GM19239 (cell line): ENCODE results near the gene KIF4B.
"Not testable (repeated sequence)": the region's sequence is repeated elsewhere in the genome, so short reads cannot be mapped to it uniquely, and the experiment has no call there.

ENCODE experiments used
- DNase-seq: peaks from one replicate; pipeline ENCODE4 v3.0.0; 2011; ENCODE audit warnings: low spot score; ENCODE audit not compliant: insufficient read length
- FAIRE-seq: peaks from 2 replicates; lab custom pipeline; 2011; peaks lifted over from hg19 to GRCh38; lab: Jason Lieb, UNC

The KIF4B gene

GRCh38 chr5:155004138-155004744 is 9.3 kb upstream of the KIF4B start:
- no peak for DNase-seq

GRCh38 chr5:155006265-155006664 is 7.3 kb upstream of the KIF4B start:
- DNase-seq, FAIRE-seq: not testable (repeated sequence)

More at GRCh38 chr5:155004138-155004744, 9.3 kb upstream of the KIF4B start:
- no peak for FAIRE-seq

- DNase-seq: no peak
- FAIRE-seq: no peak
Observed at GRCh38 chr5:155008669-155009068, 4.9 kb upstream of the KIF4B start.

GRCh38 chr5:155010881-155011280 is 2.7 kb upstream of the KIF4B start:
- FAIRE-seq: no peak
- no peak for DNase-seq

- FAIRE-seq: no peak
Observed at GRCh38 chr5:155015239-155015638, 1.7 kb downstream of the KIF4B start.

GRCh38 chr5:155017610-155018009 is 4.1 kb downstream of the KIF4B start:
- peak; percentile 26 for DNase-seq
- FAIRE-seq: peak; percentile 66

More at GRCh38 chr5:155015239-155015638, 1.7 kb downstream of the KIF4B start:
- DNase-seq: no peak

GRCh38 chr5:155019601-155020226 is 6.2 kb downstream of the KIF4B start:
- FAIRE-seq (no peak), DNase-seq (no peak)

GRCh38 chr5:155021842-155022241 is 8.3 kb downstream of the KIF4B start:
- no peak for DNase-seq
- FAIRE-seq: no peak

- DNase-seq (no peak), FAIRE-seq (no peak)
Observed at GRCh38 chr5:155023320-155023719, 9.8 kb downstream of the KIF4B start.

- DNase-seq: no peak
- FAIRE-seq: no peak
Observed at GRCh38 chr5:155024015-155024414, 10.5 kb downstream of the KIF4B start.

- no peak for DNase-seq
- no peak for FAIRE-seq
Observed at GRCh38 chr5:155025895-155026294, 12.3 kb downstream of the KIF4B start.

- FAIRE-seq (peak; percentile 26), DNase-seq (no peak)
Observed at GRCh38 chr5:155027993-155028629, 14.6 kb downstream of the KIF4B start.

- DNase-seq (no peak), FAIRE-seq (no peak)
Observed at GRCh38 chr5:155029240-155029639, 15.7 kb downstream of the KIF4B start.

GRCh38 chr5:155034145-155034744 is 20.7 kb downstream of the KIF4B start:
- not testable (repeated sequence) for FAIRE-seq, DNase-seq

GRCh38 chr5:155035087-155035486 is 21.5 kb downstream of the KIF4B start:
- FAIRE-seq, DNase-seq: not testable (repeated sequence)

- no peak for FAIRE-seq
- no peak for DNase-seq
Observed at GRCh38 chr5:155040984-155041653, 27.6 kb downstream of the KIF4B start.

GRCh38 chr5:155044591-155044990 is 31.0 kb downstream of the KIF4B start:
- FAIRE-seq: no peak
- no peak for DNase-seq

- DNase-seq: no peak
- no peak for FAIRE-seq
Observed at GRCh38 chr5:155046591-155046990, 33.0 kb downstream of the KIF4B start.

GRCh38 chr5:155047818-155048217 is 34.3 kb downstream of the KIF4B start:
- DNase-seq (no peak), FAIRE-seq (no peak)

- FAIRE-seq (no peak), DNase-seq (no peak)
Observed at GRCh38 chr5:155049569-155050383, 36.2 kb downstream of the KIF4B start.
